Uterus (tissue), 4 donors: ENCODE measurements around the gene CCL21. TPM values are rescaled to one million over a fixed set of nuclear protein-coding genes. Genes with fewer than 3 reads are reported as not detected.
"Not testable (repeated sequence)": the region's sequence is repeated elsewhere in the genome, so short reads cannot be mapped to it uniquely, and the experiment has no call there.

Experiments
- DNase-seq, 2 donors: peaks; one replicate each; pipeline ENCODE4 v3.0.0-alpha.2; 2019 to 2020
- H3K27ac ChIP-seq, 2 donors: fragments of 200-600 bp; sonication (generic); 1 replicate in 1 of 2; 2 replicates in 1 of 2; pipeline ENCODE4 v1.5.1; 2016 to 2018
- H3K27me3 ChIP-seq, 2 donors: fragments of 200-600 bp; sonication (generic); one replicate each; pipeline ENCODE4 v1.5.1; 2018 to 2019; ENCODE audit warnings: control low read depth in 1 of 2
- H3K36me3 ChIP-seq, 2 donors: fragments of 200-600 bp; sonication (generic); one replicate each; pipeline ENCODE4 v1.5.1; 2019; ENCODE audit warnings: control low read depth in 1 of 2
- H3K4me1 ChIP-seq, 2 donors: fragments of 200-600 bp; sonication (generic); one replicate each; pipeline ENCODE4 v1.5.1; 2018 to 2019; ENCODE audit warnings: control low read depth in 1 of 2
- H3K4me3 ChIP-seq, 2 donors: fragments of 200-600 bp; sonication (generic); 1 replicate in 1 of 2; 2 replicates in 1 of 2; pipeline ENCODE4 v1.5.1; 2018 to 2019; ENCODE audit warnings: mild to moderate bottlenecking in 1 of 2
- H3K9me3 ChIP-seq, 2 donors: fragments of 200-600 bp; sonication (generic); one replicate each; pipeline ENCODE4 v1.5.1; 2019; ENCODE audit warnings: control low read depth in 1 of 2
- CTCF ChIP-seq, 4 experiments: fragments of 200-600 bp in 2 of 4; fragments of 450-650 bp in 2 of 4; sonication (generic) in 2 of 4; IDR thresholded peaks; one replicate each; pipeline ENCODE4 v1.5.1; 2016 to 2019; ENCODE audit warnings: antibody characterized with exemption in 4 of 4, mild to moderate bottlenecking in 2 of 4, moderate library complexity in 1 of 4
- POLR2A ChIP-seq, 2 donors: fragments of 450-650 bp; IDR thresholded peaks; one replicate each; pipeline ENCODE4 v1.6.1; 2016; ENCODE audit warnings: antibody characterized with exemption in 2 of 2, mild to moderate bottlenecking in 1 of 2, moderate library complexity in 1 of 2
- intact Hi-C: fragments of 100-400 bp; cut with DNase I; formaldehyde crosslinking; loops from one replicate; pipeline ENCODE4 v1.15.1; 2023; ENCODE audit warnings: low total_unique reads
- total RNA-seq, 4 donors: library from RNA; depleted of rRNA in 3 of 4; stranded (reverse); fragments of >200 nt in 3 of 4; gene quantifications; one replicate each; pipeline versions ENCODE4 v1.1.0 to v1.2.4, GENCODE V29; 2014 to 2023
- donor health status: DM: yes; HTN: yes; CAD: no.

Gene CCL21
- total RNA-seq, 4 donors from 2014 or later, result 7.6 to 248 (median 87.1) TPM

GRCh38 chr9:34732886-34733285 is 22.9 kb upstream of the CCL21 start:
- DNase-seq, result no peak
- no peaks in the 10 kb centered on the region for H3K36me3 ChIP-seq
- H3K4me1 ChIP-seq, result no peaks in the 10 kb centered on the region
- no peak overlapping the region for H3K27ac ChIP-seq
- no peaks in the 10 kb centered on the region for H3K27me3 ChIP-seq
- intact Hi-C loops, result no loop called here
- H3K9me3 ChIP-seq, result no peaks in the 10 kb centered on the region
- no peak for TF ChIP-seq CTCF (IDR thresholded peaks at IDR 0.05)
- no peak for TF ChIP-seq POLR2A (IDR thresholded peaks at IDR 0.05)
- H3K4me3 ChIP-seq, result no peak overlapping the region

- no peak for TF ChIP-seq POLR2A (IDR thresholded peaks at IDR 0.05)
- no peak for TF ChIP-seq CTCF (IDR thresholded peaks at IDR 0.05)
- no peak overlapping the region for H3K4me3 ChIP-seq
- no peaks in the 10 kb centered on the region for H3K27me3 ChIP-seq
- DNase-seq, result no peak
- no peaks in the 10 kb centered on the region for H3K4me1 ChIP-seq
- H3K9me3 ChIP-seq, result no peaks in the 10 kb centered on the region
- no peaks in the 10 kb centered on the region for H3K36me3 ChIP-seq
- no peak overlapping the region for H3K27ac ChIP-seq
- intact Hi-C loops, result no loop called here
Measured at GRCh38 chr9:34732478-34732877, 22.5 kb upstream of the CCL21 start.

- intact Hi-C loops, result no loop called here
- no peaks in the 10 kb centered on the region for H3K36me3 ChIP-seq
- H3K27me3 ChIP-seq, result no peaks in the 10 kb centered on the region
- TF ChIP-seq CTCF (IDR thresholded peaks at IDR 0.05), result no peak
- TF ChIP-seq POLR2A (IDR thresholded peaks at IDR 0.05), result no peak
- no peak for DNase-seq
- no peaks in the 10 kb centered on the region for H3K4me1 ChIP-seq
- no peak overlapping the region for H3K27ac ChIP-seq
- no peak overlapping the region for H3K4me3 ChIP-seq
- H3K9me3 ChIP-seq, result no peaks in the 10 kb centered on the region
Measured at GRCh38 chr9:34723141-34723540, 13.2 kb upstream of the CCL21 start.

GRCh38 chr9:34719769-34720025 is 9.8 kb upstream of the CCL21 start:
- H3K36me3 ChIP-seq, H3K27me3 ChIP-seq, intact Hi-C loops, H3K9me3 ChIP-seq, DNase-seq, H3K4me1 ChIP-seq, H3K27ac ChIP-seq, H3K4me3 ChIP-seq: not testable (repeated sequence)

GRCh38 chr9:34719021-34719768 is 9.3 kb upstream of the CCL21 start:
- H3K36me3 ChIP-seq, result no peaks in the 10 kb centered on the region
- DNase-seq, result no peak
- intact Hi-C loops, result no loop called here
- TF ChIP-seq CTCF (IDR thresholded peaks at IDR 0.05) (no peak), POLR2A (IDR thresholded peaks at IDR 0.05) (no peak)
- H3K27ac ChIP-seq, result no peak overlapping the region
- H3K4me3 ChIP-seq, result no peak overlapping the region
- H3K27me3 ChIP-seq, result no peaks in the 10 kb centered on the region
- H3K4me1 ChIP-seq, result no peaks in the 10 kb centered on the region
- H3K9me3 ChIP-seq, result no peaks in the 10 kb centered on the region
